ENCODE measurements around the gene DQX1. TPM values are rescaled to one million over a fixed set of nuclear protein-coding genes. Genes with fewer than 3 reads are reported as not detected.

Gene DQX1
- total and polyA plus RNA-seq, 2 experiments from 2014 or later: 0.32 to 0.52 TPM

GRCh38 chr2:74566076-74566753, 40.2 kb upstream of the DQX1 start:
- H3K27me3 ChIP-seq (ENCODE audit: insufficient read depth): peaks cover 8% of the 10 kb centered on the region; the same call in 1 of the 2 replicates
- H4K20me1 ChIP-seq (replicated peaks; ENCODE audit: insufficient read depth): no peaks in the 10 kb centered on the region; the same call in 1 of the 2 replicates
- no peak for DNase-seq (ENCODE audit: low spot score)
- Mint-ChIP-seq H3K27ac (no peak overlapping the region), H3K36me3 (ENCODE audit: low read depth) (no peaks in the 10 kb centered on the region), H3K4me3 (no peak overlapping the region), H3K27me3 (ENCODE audit: insufficient read depth, low read depth, poor library complexity) (peaks cover 8% of the 10 kb centered on the region), H3K4me1 (peaks cover 5% of the 10 kb centered on the region; the same call in 1 of the 3 replicates), H3K9me3 (no peaks in the 10 kb centered on the region)
- TF ChIP-seq NANOG (IDR thresholded peaks at IDR 0.05; ENCODE audit: borderline replicate concordance) (no peak), POLR2AphosphoS5 (IDR thresholded peaks at IDR 0.05; ENCODE audit: low read depth) (no peak)
- no peaks in the 10 kb centered on the region for H3K4me1 ChIP-seq (ENCODE audit: insufficient read depth)
- H3K27ac ChIP-seq (ENCODE audit: low read depth): no peak overlapping the region
- no peaks in the 10 kb centered on the region for H3K9me2 ChIP-seq (ENCODE audit: insufficient read depth)
- H3K4me2 ChIP-seq: no peak overlapping the region
- H3K4me3 ChIP-seq: no peak overlapping the region
- ATAC-seq: no peak
- no peaks in the 10 kb centered on the region for H3K79me2 ChIP-seq (replicated peaks; ENCODE audit: insufficient read depth)
- H3K36me3 ChIP-seq (ENCODE audit: insufficient read depth): no peaks in the 10 kb centered on the region
- H3F3A ChIP-seq (replicated peaks; ENCODE audit: low read depth): no peaks in the 10 kb centered on the region
- H2AFZ ChIP-seq: no peak overlapping the region

GRCh38 chr2:74564222-74564621, 38.2 kb upstream of the DQX1 start:
- peaks cover 10% of the 10 kb centered on the region for H3K4me1 ChIP-seq (ENCODE audit: insufficient read depth)
- no peaks in the 10 kb centered on the region; the same call in 1 of the 2 replicates for H4K20me1 ChIP-seq (replicated peaks; ENCODE audit: insufficient read depth)
- H3K27ac Mint-ChIP-seq: no peak overlapping the region
- no peaks in the 10 kb centered on the region for H3K36me3 Mint-ChIP-seq (ENCODE audit: low read depth)
- H2AFZ ChIP-seq: no peak overlapping the region
- H3F3A ChIP-seq (replicated peaks; ENCODE audit: low read depth): no peaks in the 10 kb centered on the region
- H3K4me3 ChIP-seq: no peak overlapping the region
- H3K79me2 ChIP-seq (replicated peaks; ENCODE audit: insufficient read depth): no peaks in the 10 kb centered on the region
- no peak overlapping the region for H3K4me2 ChIP-seq
- peaks cover 13% of the 10 kb centered on the region for H3K27me3 Mint-ChIP-seq (ENCODE audit: insufficient read depth, low read depth, poor library complexity)
- no peaks in the 10 kb centered on the region for H3K9me2 ChIP-seq (ENCODE audit: insufficient read depth)
- H3K27ac ChIP-seq (ENCODE audit: low read depth): no peak overlapping the region
- peaks cover 9% of the 10 kb centered on the region; the same call in 1 of the 2 replicates for H3K27me3 ChIP-seq (ENCODE audit: insufficient read depth)
- H3K36me3 ChIP-seq (ENCODE audit: insufficient read depth): no peaks in the 10 kb centered on the region
- no peaks in the 10 kb centered on the region for H3K9me3 Mint-ChIP-seq
- no peak overlapping the region for H3K4me3 Mint-ChIP-seq
- ATAC-seq: no peak
- peaks cover 19% of the 10 kb centered on the region for H3K4me1 Mint-ChIP-seq
- DNase-seq (ENCODE audit: low spot score): no peak
- TF ChIP-seq CREB1 (CRISPR knock-in tag; IDR thresholded peaks at IDR 0.05; ENCODE audit: low read depth) (no peak), EZH2 (IDR thresholded peaks at IDR 0.05; ENCODE audit: low read depth, unreplicated experiment) (no peak), NANOG (IDR thresholded peaks at IDR 0.05; ENCODE audit: borderline replicate concordance) (no peak), ZNF462 (CRISPR knock-in tag; IDR thresholded peaks at IDR 0.05) (no peak), POLR2AphosphoS5 (IDR thresholded peaks at IDR 0.05; ENCODE audit: low read depth) (no peak), STAT1 (IDR thresholded peaks at IDR 0.05; ENCODE audit: unreplicated experiment) (no peak), ZNF331 (CRISPR knock-in tag; IDR thresholded peaks at IDR 0.05; ENCODE audit: low read depth) (no peak), REST (IDR thresholded peaks at IDR 0.05; ENCODE audit: unreplicated experiment) (no peak), CTCF (conservative IDR thresholded peaks at IDR 0.05; ENCODE audit: low read depth in 2 of 2) (no peak), ZNF114 (CRISPR knock-in tag; IDR thresholded peaks at IDR 0.05) (no peak)

Data from GM23338 (cell line).